Activated naive CD8-positive, alpha-beta T cell treated with anti-CD3 and anti-CD28 coated beads, Interleukin-2, amount 10 ng/mL, durations not matched to agents 7 days and 5 days (primary cell): ENCODE data around the gene DNMT3B. TPM values are rescaled to one million over a fixed set of nuclear protein-coding genes. Genes with fewer than 3 reads are reported as not detected.

Experiments
- ATAC-seq: fragments of 150-1000 bp; cut with Tn5 transposase; one replicate; pipeline ENCODE4 v1.10.0; 2021; ENCODE audit warnings: low read depth, moderate library complexity
- POLR2A ChIA-PET: fragments of 350-600 bp; sonication (Branson Sonifier 250); formaldehyde crosslinking; loops from one replicate; lab custom pipeline; 2021; ENCODE audit warnings: antibody characterized with exemption; lab: Charles Lee
- DNase-seq: peaks from one replicate; pipeline ENCODE4 v3.0.0; 2021
- H3K27ac Mint-ChIP-seq: one replicate; pipeline ENCODE4 v1.8.0; 2022; ENCODE audit warnings: mild to moderate bottlenecking, mixed read lengths
- H3K27me3 Mint-ChIP-seq: one replicate; pipeline ENCODE4 v1.8.0; 2022; ENCODE audit warnings: mild to moderate bottlenecking, moderate library complexity, mixed read lengths
- H3K36me3 Mint-ChIP-seq: one replicate; pipeline ENCODE4 v1.8.0; 2021; ENCODE audit warnings: mild to moderate bottlenecking, mixed read lengths
- H3K4me1 Mint-ChIP-seq: one replicate; pipeline ENCODE4 v1.8.0; 2021; ENCODE audit warnings: mixed read lengths
- H3K4me3 Mint-ChIP-seq: one replicate; pipeline ENCODE4 v1.8.0; 2022; ENCODE audit warnings: mild to moderate bottlenecking, moderate library complexity, mixed read lengths
- H3K9me3 Mint-ChIP-seq: one replicate; pipeline ENCODE4 v1.8.0; 2021; ENCODE audit warnings: mixed read lengths
- total RNA-seq, 2 experiments: library from RNA; stranded (reverse); gene quantifications; one replicate each; pipeline ENCODE4 v1.2.3, GENCODE V29; 2021

DNMT3B gene
- total RNA-seq, 2 experiments from 2014 or later = 4.9 to 6.6 TPM

DNA sequence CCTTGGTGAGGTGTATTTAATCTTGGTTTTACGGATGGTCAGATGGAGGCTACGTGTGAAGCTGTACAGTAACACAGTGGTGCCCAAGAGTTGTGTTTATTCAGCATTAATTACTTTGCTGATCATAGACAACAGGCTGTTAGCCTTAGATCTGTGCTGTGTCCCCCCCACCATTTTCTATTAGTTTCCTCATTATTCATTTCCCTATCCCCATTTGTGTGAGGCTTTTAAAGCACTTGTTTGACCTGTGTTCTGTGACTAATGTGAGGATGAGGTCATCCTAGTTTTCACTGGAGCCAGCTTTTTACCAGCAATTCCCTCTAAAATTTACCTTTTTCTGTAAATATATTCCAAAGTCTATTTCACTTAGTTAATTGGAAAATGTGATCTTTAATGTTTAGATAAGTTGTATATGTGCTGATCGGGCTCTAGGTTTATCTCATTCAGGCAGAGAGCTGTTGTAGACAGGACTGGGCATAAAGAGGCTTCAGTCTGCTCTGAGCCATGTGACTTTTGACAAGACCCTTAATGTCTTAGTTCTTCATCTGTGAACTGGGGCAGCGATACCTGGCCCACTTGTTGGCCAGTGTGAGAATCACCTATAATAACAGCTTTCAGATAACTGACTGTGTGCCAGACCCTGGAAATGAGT, 66.0 kb downstream of the DNMT3B start:
- no peak for ATAC-seq
- Mint-ChIP-seq H3K4me1 (peaks cover 41% of the 10 kb centered on the region), H3K27me3 (no peaks in the 10 kb centered on the region), H3K27ac (no peak overlapping the region), H3K36me3 (peaks cover 47% of the 10 kb centered on the region), H3K9me3 (no peaks in the 10 kb centered on the region), H3K4me3 (no peak overlapping the region)
- no peak for DNase-seq
- POLR2A ChIA-PET = no interaction called here

DNA sequence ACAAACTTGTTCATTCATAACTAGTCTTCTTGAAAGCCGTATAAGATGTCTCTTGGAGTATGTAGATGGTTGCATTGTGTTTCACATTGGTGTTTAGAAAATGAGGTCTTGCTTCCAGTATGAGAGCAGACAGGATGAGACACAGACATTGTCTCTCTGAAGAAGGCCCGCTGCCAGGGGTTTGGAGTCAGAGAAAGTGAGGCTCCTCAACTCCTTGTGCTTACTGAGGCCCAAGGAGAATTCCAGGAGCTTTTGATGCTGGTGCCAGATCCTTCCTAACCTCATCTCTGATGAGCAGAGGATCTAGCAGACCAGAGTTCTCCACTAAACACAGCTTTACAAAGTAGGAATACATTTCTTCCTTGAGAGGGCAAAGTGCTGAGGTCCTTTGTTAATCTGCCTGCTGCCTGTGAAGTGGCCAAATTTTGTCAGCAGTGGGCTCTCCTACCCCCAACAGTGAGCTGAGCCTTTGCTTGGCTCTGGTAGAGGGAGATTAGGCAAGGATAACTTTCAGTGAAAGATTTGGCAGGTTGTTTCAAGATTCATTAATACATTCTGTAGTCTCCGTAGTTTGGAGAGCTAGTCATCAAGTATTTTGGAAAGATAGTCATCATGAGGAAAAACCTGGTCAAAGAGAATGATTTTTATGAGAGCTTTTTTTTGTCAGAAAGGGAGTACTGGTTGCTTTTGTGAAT, 67.3 kb downstream of the DNMT3B start:
- peaks cover 35% of the 10 kb centered on the region for H3K4me1 Mint-ChIP-seq
- H3K9me3 Mint-ChIP-seq = no peaks in the 10 kb centered on the region
- ATAC-seq = no peak
- H3K4me3 Mint-ChIP-seq = no peak overlapping the region
- no peak for DNase-seq
- POLR2A ChIA-PET = interaction anchor here (1.5 kb wide), 1 partner anchor 9 kb away, joined by 6 read pairs; no protein-coding TSS in a partner anchor
- H3K27me3 Mint-ChIP-seq = no peaks in the 10 kb centered on the region
- no peak overlapping the region for H3K27ac Mint-ChIP-seq
- peaks cover 42% of the 10 kb centered on the region for H3K36me3 Mint-ChIP-seq

DNA sequence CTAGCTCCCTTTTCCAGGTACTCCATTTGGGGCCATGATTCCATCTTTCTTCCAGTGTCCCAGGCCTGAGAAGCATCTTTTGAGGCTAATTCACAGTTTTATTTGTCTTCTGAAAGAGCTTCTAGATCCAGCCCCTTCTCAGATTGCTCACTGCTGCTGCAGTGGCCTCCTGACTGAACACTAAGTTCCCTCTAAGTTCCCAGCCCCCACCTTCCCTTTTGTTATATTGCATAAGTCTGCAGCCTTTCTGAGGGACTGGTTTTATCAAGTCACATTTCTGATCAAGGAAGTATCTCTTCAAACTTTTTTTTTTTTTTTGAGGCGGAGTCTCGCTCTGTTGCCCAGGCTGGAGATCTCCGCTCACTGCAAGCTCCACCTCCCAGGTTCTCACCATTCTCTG, 68.3 kb downstream of the DNMT3B start:
- DNase-seq = no peak
- Mint-ChIP-seq H3K27me3 (no peaks in the 10 kb centered on the region), H3K4me3 (no peak overlapping the region), H3K27ac (no peak overlapping the region), H3K36me3 (peaks cover 39% of the 10 kb centered on the region), H3K9me3 (no peaks in the 10 kb centered on the region), H3K4me1 (peaks cover 33% of the 10 kb centered on the region)
- POLR2A ChIA-PET = interaction anchor here (0.5 to 1.5 kb wide), 4 partner anchors 10 to 1424 kb away, joined by 3 to 6 read pairs (median 4); no protein-coding TSS in a partner anchor
- ATAC-seq = no peak

DNA sequence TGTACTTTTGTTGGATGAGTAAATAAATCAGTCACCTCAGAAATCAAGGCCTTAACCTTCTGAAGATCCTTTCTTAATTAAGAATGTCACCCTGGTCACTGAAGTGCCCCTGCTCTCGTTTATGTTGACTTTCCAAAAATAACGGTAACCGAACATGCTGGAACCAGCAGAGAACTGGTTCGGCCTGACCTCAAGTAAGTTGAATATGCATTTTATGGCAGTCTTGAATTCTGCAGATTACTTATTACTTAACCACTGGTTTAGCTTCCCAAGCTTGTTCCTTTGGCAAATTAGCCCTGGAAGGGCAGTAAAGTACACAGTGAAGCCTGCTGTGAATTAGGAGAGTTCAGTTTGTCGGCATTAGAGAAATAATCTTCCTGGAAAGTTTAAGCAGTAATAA, 69.8 kb downstream of the DNMT3B start:
- Mint-ChIP-seq H3K9me3 (no peaks in the 10 kb centered on the region), H3K36me3 (peaks cover 37% of the 10 kb centered on the region), H3K27ac (no peak overlapping the region), H3K4me1 (peaks cover 34% of the 10 kb centered on the region), H3K4me3 (peak overlapping the region; percentile 75), H3K27me3 (no peaks in the 10 kb centered on the region)
- DNase-seq = no peak
- POLR2A ChIA-PET = interaction anchor here (0.6 to 2.1 kb wide), 4 partner anchors 12 to 232 kb away, joined by 3 to 10 read pairs (median 4); partner anchors contain the start of gene MAPRE1
- ATAC-seq = no peak

DNA sequence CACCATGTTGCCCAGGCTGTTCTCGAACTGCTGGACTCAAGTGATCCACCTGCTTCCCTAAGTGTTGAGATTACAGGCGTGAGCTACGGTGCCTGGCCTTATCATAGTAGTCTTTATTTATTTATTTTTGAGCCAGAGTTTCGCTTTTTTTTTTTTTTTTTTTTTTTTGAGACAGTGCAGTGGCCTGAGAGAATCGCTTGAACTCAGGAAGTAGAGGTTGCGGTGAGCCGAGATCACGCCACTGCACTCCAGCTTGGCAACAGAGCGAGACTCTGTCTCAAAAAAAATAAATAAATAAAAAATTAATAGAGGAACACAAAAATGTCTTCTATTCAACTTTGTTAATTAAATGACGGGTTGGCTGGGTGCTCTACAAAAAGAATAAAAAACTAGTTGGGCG, 70.5 kb downstream of the DNMT3B start:
- H3K27me3 Mint-ChIP-seq = no peaks in the 10 kb centered on the region
- H3K4me3 Mint-ChIP-seq = peak overlapping the region; percentile 75
- ATAC-seq (peak; percentile 54), DNase-seq (peak; percentile 54)
- POLR2A ChIA-PET = interaction anchor here (0.6 to 2.1 kb wide), 9 partner anchors 11 to 1279 kb away, joined by 3 to 11 read pairs (median 5); partner anchors contain the start of genes EIF2S2 and MAPRE1
- H3K27ac Mint-ChIP-seq = peak overlapping the region; percentile 51
- H3K9me3 Mint-ChIP-seq = no peaks in the 10 kb centered on the region
- H3K4me1 Mint-ChIP-seq = peaks cover 38% of the 10 kb centered on the region
- H3K36me3 Mint-ChIP-seq = peaks cover 40% of the 10 kb centered on the region

DNA sequence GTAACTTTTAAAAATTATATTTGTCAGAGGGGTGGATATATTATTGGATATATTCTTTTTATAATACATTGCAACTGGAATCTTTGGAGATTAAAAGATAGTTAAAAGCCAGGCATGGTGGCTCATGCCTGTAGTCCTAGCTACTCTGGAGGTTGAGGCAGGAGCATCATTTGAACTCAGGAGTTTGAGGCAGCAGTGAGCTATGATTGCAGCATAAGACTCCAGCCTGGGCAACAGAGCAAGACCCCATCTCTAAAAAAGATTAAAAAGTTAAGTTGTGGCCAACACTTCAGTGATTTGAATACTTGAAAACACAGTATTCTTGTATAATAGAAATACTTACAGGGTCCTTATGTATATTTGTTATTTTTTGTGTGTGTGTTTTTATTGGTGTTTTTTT, 72.8 kb downstream of the DNMT3B start:
- POLR2A ChIA-PET = no interaction called here
- no peak for DNase-seq
- Mint-ChIP-seq H3K27ac (no peak overlapping the region), H3K9me3 (no peaks in the 10 kb centered on the region), H3K36me3 (peaks cover 38% of the 10 kb centered on the region), H3K27me3 (no peaks in the 10 kb centered on the region), H3K4me3 (no peak overlapping the region), H3K4me1 (peaks cover 30% of the 10 kb centered on the region)
- ATAC-seq = no peak

DNA sequence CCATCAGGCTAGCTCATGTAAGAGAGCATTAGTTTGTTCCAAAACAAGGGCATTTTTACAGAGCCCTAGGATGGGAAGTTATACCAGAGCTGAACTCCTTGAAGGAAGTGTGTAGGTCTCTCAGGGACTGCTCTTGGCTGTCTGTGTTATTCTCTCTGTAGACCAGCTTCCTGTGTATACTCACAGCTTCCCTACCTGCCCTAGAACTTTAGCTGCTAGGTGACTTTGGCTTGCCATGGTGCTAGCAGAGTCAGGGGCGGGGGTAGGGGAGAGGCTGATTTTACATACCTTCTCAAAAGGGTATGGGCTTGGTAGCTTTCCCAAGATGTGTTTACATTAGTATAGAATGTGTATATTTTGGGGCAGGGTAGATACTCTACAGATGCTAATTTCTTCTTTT, 75.0 kb downstream of the DNMT3B start:
- Mint-ChIP-seq H3K4me1 (peaks cover 36% of the 10 kb centered on the region), H3K27me3 (no peaks in the 10 kb centered on the region), H3K4me3 (no peak overlapping the region), H3K9me3 (no peaks in the 10 kb centered on the region), H3K27ac (no peak overlapping the region), H3K36me3 (peaks cover 36% of the 10 kb centered on the region)
- DNase-seq (no peak), ATAC-seq (peak; percentile 35)
- POLR2A ChIA-PET = no interaction called here

DNA sequence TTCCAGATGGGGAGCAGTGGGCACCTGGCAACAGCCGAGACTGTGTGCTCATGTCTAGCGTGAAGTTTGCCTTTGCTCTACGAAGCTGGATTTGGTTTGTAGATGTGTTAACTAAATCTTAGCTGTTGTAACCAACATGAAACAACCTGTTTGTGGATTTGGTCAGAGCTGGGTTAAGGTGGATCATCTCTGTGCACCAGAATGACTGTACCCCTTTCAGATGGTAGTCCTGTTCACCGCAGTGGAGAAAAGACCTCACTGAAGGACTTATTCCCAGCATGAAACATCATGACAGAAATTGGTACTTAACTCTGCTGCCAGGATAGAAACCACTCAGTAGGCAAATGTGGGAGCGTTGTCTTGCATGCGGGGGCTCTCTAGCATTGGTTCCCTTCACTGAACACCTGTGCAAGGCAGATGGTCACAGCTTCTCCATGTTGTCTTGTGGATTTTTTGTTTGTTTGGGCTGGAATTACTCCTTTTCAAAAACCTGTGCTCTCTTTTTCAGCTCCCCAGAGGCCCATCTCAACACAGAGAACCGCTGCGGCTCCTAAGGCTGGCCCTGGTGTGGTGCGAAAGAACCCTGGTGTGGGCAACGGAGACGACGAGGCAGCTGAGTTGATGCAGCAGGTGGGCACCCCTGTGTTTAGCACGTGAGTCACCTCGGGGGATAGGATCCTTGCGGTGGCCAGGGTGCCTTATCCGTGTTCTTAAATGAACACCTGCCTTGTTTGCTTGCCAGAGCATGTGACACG, 77.2 kb downstream of the DNMT3B start:
- DNase-seq (no peak), ATAC-seq (no peak)
- H3K4me1 Mint-ChIP-seq = peaks cover 30% of the 10 kb centered on the region
- H3K27me3 Mint-ChIP-seq = no peaks in the 10 kb centered on the region
- H3K4me3 Mint-ChIP-seq = no peak overlapping the region
- peaks cover 38% of the 10 kb centered on the region for H3K36me3 Mint-ChIP-seq
- no peaks in the 10 kb centered on the region for H3K9me3 Mint-ChIP-seq
- POLR2A ChIA-PET = no interaction called here
- peak overlapping the region; percentile 40 for H3K27ac Mint-ChIP-seq

DNA sequence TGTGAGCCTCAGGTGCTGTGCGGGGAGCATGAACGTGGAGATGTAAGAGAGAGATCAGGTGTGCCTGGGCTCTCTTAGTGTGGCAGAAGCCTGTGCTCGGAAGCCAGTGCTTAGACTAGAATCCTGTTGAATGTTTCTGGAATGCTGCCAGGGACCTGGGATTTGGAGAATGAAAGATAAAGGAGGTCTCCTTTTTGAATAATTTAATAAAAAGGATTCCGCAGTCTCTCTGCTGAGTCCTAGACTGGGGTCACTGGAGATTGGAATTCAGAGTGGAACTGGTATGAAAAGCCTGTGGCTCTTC, 77.7 kb downstream of the DNMT3B start:
- H3K4me1 Mint-ChIP-seq = peaks cover 32% of the 10 kb centered on the region
- H3K27me3 Mint-ChIP-seq = no peaks in the 10 kb centered on the region
- no peak overlapping the region for H3K4me3 Mint-ChIP-seq
- POLR2A ChIA-PET = no interaction called here
- ATAC-seq (no peak), DNase-seq (no peak)
- no peaks in the 10 kb centered on the region for H3K9me3 Mint-ChIP-seq
- H3K27ac Mint-ChIP-seq = peak overlapping the region; percentile 40
- H3K36me3 Mint-ChIP-seq = peaks cover 41% of the 10 kb centered on the region

DNA sequence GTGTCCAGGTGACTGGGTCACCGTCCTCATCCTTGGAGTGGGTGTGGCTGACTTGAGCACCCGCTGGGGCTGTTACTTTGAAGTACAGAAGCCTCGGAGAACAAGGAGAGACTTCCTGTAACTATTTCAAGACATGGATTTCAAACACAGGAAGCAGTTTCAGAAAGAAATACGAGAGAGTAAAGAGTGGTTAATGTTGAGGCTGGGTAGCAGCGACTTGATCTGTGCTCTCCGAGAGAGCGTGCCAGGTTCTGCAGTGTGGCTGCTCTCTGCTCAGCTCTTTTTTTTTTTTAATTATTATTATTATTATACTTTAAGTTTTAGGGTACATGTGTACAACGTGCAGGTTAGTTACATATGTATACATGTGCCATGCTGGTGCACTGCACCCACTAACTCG, 79.0 kb downstream of the DNMT3B start:
- ATAC-seq = peak; percentile 64
- Mint-ChIP-seq H3K36me3 (peaks cover 39% of the 10 kb centered on the region), H3K27me3 (no peaks in the 10 kb centered on the region), H3K4me1 (peaks cover 30% of the 10 kb centered on the region), H3K9me3 (no peaks in the 10 kb centered on the region), H3K27ac (peak overlapping the region; percentile 83), H3K4me3 (peak overlapping the region; percentile 60)
- POLR2A ChIA-PET = no interaction called here
- DNase-seq = no peak

DNA sequence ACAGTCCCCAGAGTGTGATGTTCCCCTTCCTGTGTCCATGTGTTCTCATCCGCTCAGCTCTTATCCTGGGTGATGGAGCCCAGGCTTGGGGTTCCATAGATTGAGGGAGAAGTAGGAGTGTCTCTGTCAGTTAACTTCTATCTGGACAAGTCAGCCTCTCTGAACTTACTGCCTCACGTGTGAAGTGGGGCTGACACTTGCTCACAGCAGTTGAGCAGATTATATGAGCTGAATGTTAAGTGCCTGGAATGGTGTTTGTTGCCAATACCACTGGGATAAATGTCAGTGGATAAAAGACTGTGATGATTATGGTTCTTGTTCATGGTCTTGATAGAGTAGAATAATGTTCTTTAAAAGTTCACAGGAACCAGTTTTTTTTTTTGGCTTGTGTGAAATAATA, 79.4 kb downstream of the DNMT3B start:
- Mint-ChIP-seq H3K9me3 (no peaks in the 10 kb centered on the region), H3K4me3 (peak overlapping the region; percentile 48), H3K4me1 (peaks cover 29% of the 10 kb centered on the region), H3K27me3 (no peaks in the 10 kb centered on the region), H3K36me3 (peaks cover 37% of the 10 kb centered on the region), H3K27ac (peak overlapping the region; percentile 84)
- no peak for ATAC-seq
- no peak for DNase-seq
- POLR2A ChIA-PET = no interaction called here

DNA sequence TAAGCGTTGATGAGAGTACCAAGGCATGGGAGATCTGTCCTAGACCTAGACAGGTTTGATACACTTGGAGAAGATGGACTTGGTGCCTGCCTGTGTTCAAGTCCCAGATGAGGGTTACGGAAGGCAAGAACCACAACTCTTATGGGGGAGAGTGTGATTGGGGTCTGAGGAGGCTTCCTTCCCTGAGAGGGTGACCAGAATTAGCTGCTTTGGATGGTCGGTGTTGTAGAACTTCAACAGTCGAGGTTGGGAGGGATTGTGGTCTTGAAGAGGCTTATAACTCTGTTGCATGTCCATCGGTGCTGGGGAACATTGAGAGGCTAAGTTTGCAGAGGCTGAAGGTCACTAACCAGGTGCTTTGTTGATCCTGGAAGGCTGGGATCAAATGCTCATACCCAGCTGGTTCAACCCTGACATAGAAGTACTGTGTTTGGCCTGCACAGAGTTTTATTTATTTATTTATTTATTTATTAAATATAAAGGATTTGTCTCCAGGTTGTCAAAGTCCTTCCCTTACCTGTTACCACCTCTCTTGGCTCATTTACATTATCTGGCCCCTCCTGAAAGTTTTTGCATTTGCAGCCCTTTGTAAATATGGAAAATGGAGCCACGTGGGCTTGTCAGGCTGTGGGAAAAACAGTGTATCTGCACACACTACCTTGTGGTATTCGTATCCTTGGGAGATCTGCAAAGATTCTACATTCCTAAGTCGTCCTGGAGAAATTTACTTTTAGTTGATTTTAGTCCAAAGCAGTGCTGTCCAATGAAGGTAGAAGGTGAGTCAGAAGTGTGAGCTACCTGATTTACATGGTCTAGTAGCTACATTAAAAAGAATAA, 80.7 kb downstream of the DNMT3B start:
- ATAC-seq (no peak), DNase-seq (no peak)
- H3K4me3 Mint-ChIP-seq = no peak overlapping the region
- no peaks in the 10 kb centered on the region for H3K27me3 Mint-ChIP-seq
- peak overlapping the region; percentile 62 for H3K27ac Mint-ChIP-seq
- no peaks in the 10 kb centered on the region for H3K9me3 Mint-ChIP-seq
- POLR2A ChIA-PET = interaction anchor here (0.7 kb wide), 1 partner anchor 148 kb away, joined by 3 read pairs; no protein-coding TSS in a partner anchor
- H3K36me3 Mint-ChIP-seq = peaks cover 44% of the 10 kb centered on the region
- peaks cover 24% of the 10 kb centered on the region for H3K4me1 Mint-ChIP-seq

DNA sequence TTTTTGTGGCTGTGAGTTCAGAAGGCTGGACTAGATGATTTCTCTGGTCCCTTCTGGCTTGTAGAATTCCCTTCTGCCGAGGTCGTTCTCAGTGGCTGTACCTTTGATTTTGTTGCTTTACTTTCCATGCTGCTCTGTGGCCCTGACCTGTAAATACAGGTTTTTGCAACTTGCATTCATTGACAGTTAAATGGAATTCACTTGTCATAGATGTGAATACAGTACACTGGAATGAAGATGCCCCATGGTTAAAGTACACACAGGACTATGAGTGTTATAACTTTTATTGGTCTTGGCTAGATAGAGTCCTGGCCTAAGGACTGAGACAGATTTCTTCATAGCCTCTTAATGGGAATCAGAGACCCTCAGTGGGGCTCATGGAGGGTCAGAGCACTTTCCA, 83.6 kb downstream of the DNMT3B start:
- Mint-ChIP-seq H3K36me3 (peaks cover 43% of the 10 kb centered on the region), H3K27ac (no peak overlapping the region), H3K27me3 (no peaks in the 10 kb centered on the region), H3K4me1 (peaks cover 20% of the 10 kb centered on the region), H3K9me3 (no peaks in the 10 kb centered on the region), H3K4me3 (no peak overlapping the region)
- no peak for DNase-seq
- ATAC-seq = no peak
- POLR2A ChIA-PET = no interaction called here
